ENCODE results near the gene TUBB2B. TPM values are rescaled to one million over a fixed set of nuclear protein-coding genes. Genes with fewer than 3 reads are reported as not detected.
A peak's percentile ranks its signal among the peaks of the same experiment; 100 is the strongest.

TUBB2B gene
- polyA plus RNA-seq, 1 donor from 2014 or later, result 3,172 TPM

DNA sequence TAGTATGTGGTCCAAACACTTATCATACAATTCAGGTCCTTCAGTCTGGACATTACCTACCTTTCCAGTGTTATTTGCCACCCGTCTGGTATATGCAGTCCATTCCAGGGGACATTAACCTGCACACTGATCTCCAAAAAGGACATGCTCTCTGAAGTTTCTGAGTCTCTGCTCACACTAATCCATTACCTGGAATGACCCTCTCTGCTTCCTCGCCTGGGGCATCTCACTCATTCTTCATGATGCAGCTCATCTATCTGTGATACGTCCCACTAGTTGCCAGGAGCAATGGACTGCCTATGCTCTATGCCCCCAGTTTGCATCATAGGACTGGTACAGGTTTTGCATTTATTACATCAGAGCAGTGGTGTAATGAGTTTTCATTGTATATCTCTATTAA is 5.9 kb upstream of the TUBB2B start:
- H3K9me2 ChIP-seq (ENCODE audit: insufficient read depth, low read length), result no peaks in the 10 kb centered on the region
- peak overlapping the region; percentile 100 for H3K27ac ChIP-seq (ENCODE audit: low read length)
- H3K4me3 ChIP-seq (ENCODE audit: low read length), result peak overlapping the region; percentile 82
- H3K36me3 ChIP-seq (ENCODE audit: insufficient read depth, low read length), result no peaks in the 10 kb centered on the region
- H3K79me2 ChIP-seq (replicated peaks; ENCODE audit: insufficient read depth, low read length), result peaks cover 84% of the 10 kb centered on the region
- no peaks in the 10 kb centered on the region for H4K20me1 ChIP-seq (ENCODE audit: insufficient read depth)
- H3K27me3 ChIP-seq (ENCODE audit: insufficient read depth, low read depth, low read length), result no peaks in the 10 kb centered on the region
- peak overlapping the region; percentile 100 for H3K4me2 ChIP-seq (ENCODE audit: low read length)
- TF ChIP-seq REST (IDR thresholded peaks at IDR 0.05; ENCODE audit: borderline replicate concordance) (peak; percentile 3), POLR2AphosphoS5 (IDR thresholded peaks at IDR 0.05) (peak; percentile 57), EP300 (conservative IDR thresholded peaks at IDR 0.05; ENCODE audit: poor library complexity, severe bottlenecking) (no peak), TAF1 (IDR thresholded peaks at IDR 0.05; ENCODE audit: low read depth) (no peak), CTCF (IDR thresholded peaks at IDR 0.05; ENCODE audit: poor library complexity, severe bottlenecking) (no peak), RAD21 (conservative IDR thresholded peaks at IDR 0.05) (no peak)
- H3K9me3 ChIP-seq (ENCODE audit: low read length), result no peaks in the 10 kb centered on the region
- peak overlapping the region; percentile 100 for H3K9ac ChIP-seq (ENCODE audit: low read length)
- H3F3A ChIP-seq (ENCODE audit: insufficient read depth, low read length, poor library complexity, severe bottlenecking), result peaks cover 12% of the 10 kb centered on the region
- no peak overlapping the region for H2AFZ ChIP-seq (ENCODE audit: low read depth, low read length)

DNA sequence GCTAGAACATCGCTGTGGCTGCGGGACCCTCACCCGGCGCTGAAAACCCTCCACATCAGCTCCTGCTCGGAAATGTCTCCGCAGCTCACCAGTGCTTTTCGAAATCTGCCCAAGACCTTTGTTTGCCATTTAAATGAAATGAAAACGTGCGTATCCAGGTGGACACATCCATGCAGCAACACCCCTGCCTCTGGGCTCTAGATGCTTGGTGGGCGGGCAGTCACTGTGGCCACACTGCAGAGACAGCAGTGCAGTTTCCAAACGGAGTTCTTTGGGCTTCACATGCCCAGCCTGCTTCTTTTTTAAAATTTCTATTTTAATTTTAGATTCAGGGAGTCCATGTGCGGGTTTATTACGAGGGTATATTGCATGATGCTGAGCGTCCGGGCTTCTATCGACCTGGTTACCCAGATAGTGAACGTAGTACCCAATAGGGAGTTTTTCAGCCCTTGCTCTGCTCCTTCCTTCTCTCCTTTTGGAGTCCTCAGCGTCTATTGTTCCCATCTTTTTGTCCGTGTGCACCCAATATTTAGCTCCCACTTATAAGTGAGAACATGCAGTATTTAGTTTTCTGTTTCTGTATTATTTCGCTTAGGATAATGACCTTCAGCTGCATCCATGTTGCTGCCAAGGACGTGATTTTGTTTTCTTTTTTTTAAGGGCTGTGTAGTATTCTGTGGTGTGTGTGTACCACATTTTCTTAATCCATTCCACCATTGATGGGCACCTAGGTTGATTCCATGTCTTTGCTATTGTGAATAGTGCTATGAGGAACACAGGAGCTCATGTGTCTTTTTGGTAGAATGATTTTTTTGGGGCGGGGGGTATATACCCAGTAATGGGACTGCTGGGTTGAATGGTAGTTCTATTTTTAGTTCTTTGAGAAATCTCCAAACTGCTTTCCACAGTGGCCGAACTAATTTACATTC is 4.8 kb upstream of the TUBB2B start:
- no peaks in the 10 kb centered on the region for H3K27me3 ChIP-seq (ENCODE audit: insufficient read depth, low read depth, low read length)
- no peak overlapping the region for H2AFZ ChIP-seq (ENCODE audit: low read depth, low read length)
- peak overlapping the region; percentile 100 for H3K9ac ChIP-seq (ENCODE audit: low read length)

More for the DNA sequence above, 4.8 kb upstream of the TUBB2B start:
- TF ChIP-seq RAD21 (conservative IDR thresholded peaks at IDR 0.05), result no peak
- TF ChIP-seq POLR2AphosphoS5 (IDR thresholded peaks at IDR 0.05), result no peak
- peak; percentile 31 for TF ChIP-seq MXI1 (conservative IDR thresholded peaks at IDR 0.05; ENCODE audit: poor library complexity, severe bottlenecking)
- TF ChIP-seq EP300 (conservative IDR thresholded peaks at IDR 0.05; ENCODE audit: poor library complexity, severe bottlenecking), result no peak
- TF ChIP-seq TAF1 (IDR thresholded peaks at IDR 0.05; ENCODE audit: low read depth), result peak; percentile 32
- TF ChIP-seq CTCF (IDR thresholded peaks at IDR 0.05; ENCODE audit: poor library complexity, severe bottlenecking), result no peak
- no peak for TF ChIP-seq REST (IDR thresholded peaks at IDR 0.05; ENCODE audit: borderline replicate concordance)
- H3K9me2 ChIP-seq (ENCODE audit: insufficient read depth, low read length), result no peaks in the 10 kb centered on the region
- H3K4me2 ChIP-seq (ENCODE audit: low read length), result peak overlapping the region; percentile 100
- H3F3A ChIP-seq (ENCODE audit: insufficient read depth, low read length, poor library complexity, severe bottlenecking), result peaks cover 12% of the 10 kb centered on the region
- H3K27ac ChIP-seq (ENCODE audit: low read length), result peak overlapping the region; percentile 100
- H4K20me1 ChIP-seq (ENCODE audit: insufficient read depth), result peaks cover 1% of the 10 kb centered on the region
- no peaks in the 10 kb centered on the region for H3K36me3 ChIP-seq (ENCODE audit: insufficient read depth, low read length)
- peak overlapping the region; percentile 82 for H3K4me3 ChIP-seq (ENCODE audit: low read length)
- peaks cover 81% of the 10 kb centered on the region for H3K79me2 ChIP-seq (replicated peaks; ENCODE audit: insufficient read depth, low read length)
- no peaks in the 10 kb centered on the region for H3K9me3 ChIP-seq (ENCODE audit: low read length)
